Endodermal cell (in vitro differentiated cells): Measurements from ENCODE around the gene MALSU1. TPM values are rescaled to one million over a fixed set of nuclear protein-coding genes. Genes with fewer than 3 reads are reported as not detected.
A peak's percentile ranks its signal among the peaks of the same experiment; 100 is the strongest.

ENCODE experiments used
- DNase-seq: peaks from one replicate; pipeline ENCODE4 v3.0.0-alpha.2; 2017
- H3K27ac ChIP-seq: 2 replicates; pipeline ENCODE4 v1.5.1; 2013; ENCODE audit warnings: mild to moderate bottlenecking, low read depth, low read length, moderate library complexity
- H3K27me3 ChIP-seq: 2 replicates; pipeline ENCODE4 v1.6.1; 2013; ENCODE audit warnings: mild to moderate bottlenecking, low read length, moderate library complexity; ENCODE audit not compliant: insufficient read depth, control insufficient read depth, poor library complexity, severe bottlenecking
- H3K36me3 ChIP-seq: 2 replicates; pipeline ENCODE4 v1.7.0; 2013; ENCODE audit warnings: mild to moderate bottlenecking, low read length, moderate library complexity; ENCODE audit not compliant: control insufficient read depth, insufficient read depth
- H3K4me1 ChIP-seq: one replicate; pipeline ENCODE4 v1.7.0; 2013; ENCODE audit warnings: low read length; ENCODE audit not compliant: control insufficient read depth, insufficient read depth
- H3K4me3 ChIP-seq: 2 replicates; pipeline ENCODE4 v1.5.1; 2013; ENCODE audit warnings: mild to moderate bottlenecking, low read length, moderate library complexity
- H3K9ac ChIP-seq: 2 replicates; pipeline ENCODE4 v1.6.1; 2013; ENCODE audit warnings: mild to moderate bottlenecking, low read length, moderate library complexity; ENCODE audit not compliant: poor library complexity, severe bottlenecking; ENCODE audit errors: extremely low read depth
- H3K9me3 ChIP-seq: 2 replicates; pipeline ENCODE4 v1.6.1; 2013; ENCODE audit warnings: mild to moderate bottlenecking, low read length, moderate library complexity; ENCODE audit not compliant: control insufficient read depth
- H3K27ac Mint-ChIP-seq: 2 replicates; pipeline ENCODE4 v1.8.0; 2020; ENCODE audit warnings: mixed read lengths
- H3K27me3 Mint-ChIP-seq: 2 replicates; pipeline ENCODE4 v1.8.0; 2021; ENCODE audit warnings: mild to moderate bottlenecking, mixed read lengths; ENCODE audit not compliant: insufficient read depth
- H3K36me3 Mint-ChIP-seq: 2 replicates; pipeline ENCODE4 v1.8.0; 2020; ENCODE audit warnings: low read depth, mixed read lengths
- H3K4me1 Mint-ChIP-seq: 2 replicates; pipeline ENCODE4 v1.8.0; 2020; ENCODE audit warnings: mixed read lengths
- H3K4me3 Mint-ChIP-seq: 2 replicates; pipeline ENCODE4 v1.8.0; 2020; ENCODE audit warnings: mild to moderate bottlenecking, moderate library complexity, mixed read lengths
- H3K9me3 Mint-ChIP-seq: 2 replicates; pipeline ENCODE4 v1.8.0; 2020; ENCODE audit warnings: mild to moderate bottlenecking, mixed read lengths
- CTCF ChIP-seq: fragments of 200-600 bp; sonication (generic); conservative IDR thresholded peaks from 2 replicates; pipeline ENCODE4 v1.5.0; 2021; ENCODE audit warnings: antibody characterized with exemption, mild to moderate bottlenecking
- WGBS, 2 experiments: methylation state at CpG; one replicate each; pipeline versions ENCODE4 v1.1.5 to v1.1.7; 2013; ENCODE audit warnings: missing lambda C conversion rate in 2 of 2, mixed read lengths in 1 of 2; ENCODE audit not compliant: insufficient coverage in 1 of 2, insufficient read length in 1 of 2; 5-methylcytosine and 5-hydroxymethylcytosine counted together
- total RNA-seq, 2 donors: library from RNA; stranded (reverse); fragmentation: NEBNext Ultra II Directional in 1 of 2; extraction: Animal tissue kit (Norgen Biotek cat#: 25700) in 1 of 2; gene quantifications; 2 replicates in 1 of 2; 3 replicates in 1 of 2; pipeline ENCODE4 v1.2.1, GENCODE V29; 2021

The MALSU1 gene
- total RNA-seq, 2 donors from 2014 or later: 73.5 to 87.4 TPM

DNA sequence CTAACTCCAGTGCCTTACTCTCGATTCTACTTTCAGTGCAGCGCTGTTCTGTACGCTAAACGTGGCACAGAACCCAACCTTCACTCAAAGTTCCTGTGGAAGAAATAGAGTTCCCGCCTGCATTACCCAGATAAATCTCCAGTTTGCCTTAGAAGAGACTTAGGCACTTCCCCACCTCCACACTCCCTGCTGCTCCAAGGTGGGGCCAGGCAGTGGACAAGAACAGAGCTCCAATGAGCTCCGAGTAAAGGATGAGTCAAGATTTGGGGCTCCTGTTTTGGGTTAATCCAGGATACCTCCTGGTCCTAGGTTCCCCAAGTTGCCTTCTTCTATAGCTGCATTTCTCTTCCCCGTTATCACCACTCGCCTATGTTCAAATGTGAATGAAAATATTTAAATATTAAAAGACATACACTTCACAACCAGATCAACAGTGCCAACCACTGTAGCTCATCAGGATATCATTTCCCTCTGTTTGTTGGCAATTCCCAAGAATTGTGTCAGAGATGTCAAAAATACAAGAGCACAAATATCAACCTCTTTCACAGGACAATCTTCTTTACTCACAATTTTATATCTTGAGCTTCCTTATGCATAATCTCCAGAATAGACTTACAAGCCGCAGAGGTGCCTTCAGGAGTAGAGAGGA is 48.0 kb downstream of the MALSU1 start:
- Histone ChIP-seq H3K9ac (no peak overlapping the region), H3K36me3 (peaks cover 74% of the 10 kb centered on the region), H3K27ac (no peak overlapping the region), H3K27me3 (no peaks in the 10 kb centered on the region), H3K4me3 (no peak overlapping the region), H3K9me3 (no peaks in the 10 kb centered on the region), H3K4me1 (peaks cover 10% of the 10 kb centered on the region)
- H3K4me1 Mint-ChIP-seq: peaks cover 48% of the 10 kb centered on the region
- TF ChIP-seq CTCF: no peak
- no peak for DNase-seq
- 97 to 100% methylated on average over 2 to 8 of the region's 9 CpGs for WGBS, 2 experiments
- H3K27ac Mint-ChIP-seq: no peak overlapping the region
- H3K9me3 Mint-ChIP-seq: no peaks in the 10 kb centered on the region
- peaks cover 56% of the 10 kb centered on the region for H3K36me3 Mint-ChIP-seq
- no peaks in the 10 kb centered on the region for H3K27me3 Mint-ChIP-seq
- no peak overlapping the region for H3K4me3 Mint-ChIP-seq

DNA sequence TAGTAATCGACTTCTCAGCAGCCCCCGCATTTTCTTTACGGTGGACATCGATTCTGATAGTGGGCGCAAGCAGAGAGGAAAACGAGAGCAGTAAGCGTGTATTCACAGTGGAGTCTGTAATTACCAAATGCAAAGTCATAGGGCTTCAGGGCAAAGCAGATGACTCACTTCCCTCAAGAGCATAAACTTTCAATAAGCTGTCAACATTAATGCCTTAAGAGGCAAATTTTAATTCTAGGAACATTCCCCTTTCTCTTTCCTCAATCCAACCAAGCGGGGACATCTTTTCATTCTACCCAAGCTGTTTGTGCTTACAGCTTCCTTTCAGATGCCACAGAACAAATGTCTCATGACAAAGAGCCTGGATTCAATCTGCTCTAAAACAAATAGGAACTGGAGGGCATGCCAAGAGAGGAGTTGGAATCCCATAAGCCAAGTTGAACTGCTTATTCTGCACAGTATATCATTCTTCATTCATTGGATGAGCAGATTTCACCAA is 48.6 kb downstream of the MALSU1 start:
- Mint-ChIP-seq H3K36me3 (peaks cover 50% of the 10 kb centered on the region), H3K4me1 (peaks cover 48% of the 10 kb centered on the region), H3K27ac (no peak overlapping the region), H3K9me3 (no peaks in the 10 kb centered on the region), H3K27me3 (no peaks in the 10 kb centered on the region), H3K4me3 (no peak overlapping the region)
- DNase-seq: no peak
- peaks cover 10% of the 10 kb centered on the region for H3K4me1 ChIP-seq
- H3K4me3 ChIP-seq: no peak overlapping the region
- no peak for TF ChIP-seq CTCF
- no peak overlapping the region for H3K27ac ChIP-seq
- H3K9me3 ChIP-seq: no peaks in the 10 kb centered on the region
- WGBS, 2 experiments: 98 to 99% methylated on average over 8 of the region's 8 CpGs
- H3K36me3 ChIP-seq: peaks cover 68% of the 10 kb centered on the region
- no peaks in the 10 kb centered on the region for H3K27me3 ChIP-seq
- H3K9ac ChIP-seq: no peak overlapping the region

DNA sequence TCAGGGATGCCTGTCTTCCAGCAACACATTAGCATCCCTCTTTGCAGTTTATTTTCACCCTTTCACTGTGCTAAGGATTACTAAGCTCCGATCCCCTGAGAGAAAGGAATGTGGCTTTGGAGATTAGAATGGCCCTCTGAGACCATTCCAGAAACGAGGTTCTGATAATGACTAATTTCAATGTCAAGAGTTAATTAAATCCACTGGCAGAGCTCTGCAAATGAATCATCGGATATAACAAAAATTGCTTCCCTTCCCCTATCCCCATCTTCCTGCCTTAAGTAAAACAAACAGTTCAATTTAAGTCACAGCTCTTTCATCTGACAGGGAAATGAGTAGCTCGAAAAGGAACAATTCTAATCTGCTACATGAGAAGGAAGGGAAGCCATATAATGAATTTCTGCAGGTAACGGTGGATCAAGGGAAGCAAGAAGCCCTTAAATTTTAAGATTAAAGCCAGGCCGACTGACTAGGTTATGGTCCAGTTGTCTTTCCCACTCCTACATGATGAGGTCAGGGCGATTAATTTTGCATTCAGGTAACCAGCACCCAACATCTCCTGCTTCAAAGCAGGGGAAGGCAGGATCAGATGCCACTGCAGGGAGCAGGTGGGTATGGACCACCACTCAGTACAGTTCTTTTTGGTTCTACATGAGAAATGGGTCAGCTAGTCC is 50.5 kb downstream of the MALSU1 start:
- H3K4me1 Mint-ChIP-seq: peaks cover 48% of the 10 kb centered on the region
- Histone ChIP-seq H3K36me3 (peaks cover 54% of the 10 kb centered on the region), H3K4me3 (no peak overlapping the region), H3K9ac (no peak overlapping the region), H3K4me1 (peaks cover 10% of the 10 kb centered on the region), H3K27ac (peak overlapping the region; percentile 6), H3K27me3 (no peaks in the 10 kb centered on the region), H3K9me3 (no peaks in the 10 kb centered on the region)
- no peaks in the 10 kb centered on the region for H3K27me3 Mint-ChIP-seq
- H3K9me3 Mint-ChIP-seq: no peaks in the 10 kb centered on the region
- DNase-seq: peak; percentile 53
- TF ChIP-seq CTCF: no peak
- peak overlapping the region; percentile 46 for H3K27ac Mint-ChIP-seq
- no peak overlapping the region for H3K4me3 Mint-ChIP-seq
- WGBS, 2 experiments: 66 to 69% methylated on average over 7 of the region's 7 CpGs
- peaks cover 44% of the 10 kb centered on the region for H3K36me3 Mint-ChIP-seq
